K562 (cell line): ENCODE measurements around the gene ZNF267. TPM values are rescaled to one million over a fixed set of nuclear protein-coding genes. Genes with fewer than 3 reads are reported as not detected.

Experiments used
- CHD1 ChIP-seq: fragments of 200-600 bp; sonication (generic); IDR thresholded peaks from one replicate; pipeline ENCODE4 v1.6.1; 2012; ENCODE audit warnings: mild to moderate bottlenecking, moderate library complexity, low read length, inconsistent platforms
- CHD2 ChIP-seq: IDR thresholded peaks from 2 replicates; pipeline ENCODE4 v1.6.1; 2011; ENCODE audit warnings: low read depth, low read length
- DPF2 ChIP-seq: fragments of 450-650 bp; IDR thresholded peaks from 2 replicates; pipeline ENCODE4 v1.6.1; 2016
- E2F5 ChIP-seq: sonication (generic); formaldehyde crosslinking; IDR thresholded peaks from 2 replicates; pipeline ENCODE4 v1.8.0; 2022; ENCODE audit warnings: mild to moderate bottlenecking, missing genetic modification reagents
- ERF ChIP-seq: fragments of 450-650 bp; formaldehyde crosslinking; IDR thresholded peaks from 2 replicates; pipeline ENCODE4 v1.4.0; 2020; ENCODE audit warnings: mild to moderate bottlenecking, mixed read lengths
- FOSL1 ChIP-seq: fragments of 200-800 bp; sonication (Bioruptor generic); conservative IDR thresholded peaks from 2 replicates; pipeline ENCODE4 v1.6.1; 2016; ENCODE audit warnings: missing genetic modification characterization, missing compliant biosample characterization
- FOXK2 ChIP-seq, 2 experiments: fragments of 450-650 bp; IDR thresholded peaks in 1 of 2; conservative IDR thresholded peaks in 1 of 2; 2 replicates each; pipeline ENCODE4 v1.6.1; 2016; ENCODE audit warnings: low read depth in 2 of 2, mild to moderate bottlenecking in 1 of 2
- GTF2E2 ChIP-seq: fragments of 200-800 bp; sonication (Bioruptor generic); IDR thresholded peaks from 2 replicates; pipeline ENCODE4 v1.6.1; 2016; ENCODE audit warnings: missing genetic modification characterization, missing compliant biosample characterization
- GTF3C2 ChIP-seq: IDR thresholded peaks from 3 replicates; pipeline ENCODE4 v1.6.1; 2011; ENCODE audit warnings: borderline replicate concordance, mild to moderate bottlenecking, moderate library complexity; ENCODE audit not compliant: insufficient read length; ENCODE audit errors: extremely low read depth
- KDM1A ChIP-seq, 2 experiments: fragments of 450-650 bp; IDR thresholded peaks; 2 replicates each; pipeline ENCODE4 v1.6.1; 2016; ENCODE audit warnings: mild to moderate bottlenecking in 2 of 2
- L3MBTL2 ChIP-seq: fragments of 450-650 bp; IDR thresholded peaks from 2 replicates; pipeline ENCODE4 v1.6.1; 2016; ENCODE audit warnings: mild to moderate bottlenecking, moderate library complexity
- MAZ ChIP-seq, 2 experiments: fragments of 450-650 bp in 1 of 2; sonication (generic) in 1 of 2; formaldehyde crosslinking; IDR thresholded peaks in 1 of 2; conservative IDR thresholded peaks in 1 of 2; 2 replicates each; pipeline versions ENCODE4 v1.4.0 to v1.5.0; 2020; ENCODE audit warnings: mild to moderate bottlenecking in 1 of 2, missing genetic modification reagents in 1 of 2
- MYC ChIP-seq, 2 experiments: fragments of 250-450 bp in 1 of 2; sonication (Bioruptor Pico) in 1 of 2; IDR thresholded peaks; 2 replicates each; pipeline versions ENCODE4 v1.5.1 to v1.6.1; 2012 to 2021; ENCODE audit warnings: low read depth in 2 of 2, borderline replicate concordance in 1 of 2, improper control_type of control experiment in 1 of 2, low read length in 1 of 2, mild to moderate bottlenecking in 1 of 2, moderate library complexity in 1 of 2
- NFE2L1 ChIP-seq: fragments of 450-650 bp; IDR thresholded peaks from 2 replicates; pipeline ENCODE4 v1.6.1; 2016; ENCODE audit warnings: missing genetic modification characterization, low read depth, mild to moderate bottlenecking, missing compliant biosample characterization, moderate library complexity, borderline replicate concordance
- PTTG1 ChIP-seq: fragments of 450-650 bp; IDR thresholded peaks from 2 replicates; pipeline ENCODE4 v1.6.1; 2016; ENCODE audit warnings: low read depth, mild to moderate bottlenecking, missing genetic modification characterization, missing compliant biosample characterization
- RBM25 ChIP-seq: fragments of 200-400 bp; formaldehyde crosslinking; IDR thresholded peaks from 2 replicates; pipeline ENCODE4 v1.6.1; 2018; ENCODE audit warnings: low read length, low read depth, moderate library complexity; ENCODE audit not compliant: severe bottlenecking
- RBM34 ChIP-seq: fragments of 200-400 bp; formaldehyde crosslinking; IDR thresholded peaks from 2 replicates; pipeline ENCODE4 v1.6.1; 2018; ENCODE audit warnings: low read length, borderline replicate concordance; ENCODE audit not compliant: insufficient read depth
- RHOXF2B ChIP-seq: fragments of 250-450 bp; sonication (Bioruptor Pico); conservative IDR thresholded peaks from 2 replicates; pipeline ENCODE4 v1.5.1; 2021
- TAF15 ChIP-seq: fragments of 200-400 bp; formaldehyde crosslinking; IDR thresholded peaks from 2 replicates; pipeline ENCODE4 v1.6.1; 2017; ENCODE audit warnings: mild to moderate bottlenecking, low read depth, low read length, moderate library complexity
- TCFL5 ChIP-seq: fragments of 250-450 bp; sonication (Bioruptor Pico); conservative IDR thresholded peaks from 2 replicates; pipeline ENCODE4 v1.6.1; 2021; ENCODE audit warnings: mild to moderate bottlenecking, moderate library complexity, matching md5 sums
- THRAP3 ChIP-seq: fragments of 450-650 bp; IDR thresholded peaks from 2 replicates; pipeline ENCODE4 v1.6.1; 2016; ENCODE audit warnings: mild to moderate bottlenecking, inconsistent platforms, borderline replicate concordance
- TOE1 ChIP-seq, 2 experiments: fragments of 450-650 bp in 1 of 2; sonication (generic) in 1 of 2; formaldehyde crosslinking in 1 of 2; IDR thresholded peaks; 2 replicates each; pipeline versions ENCODE4 v1.7.1 to v1.8.0; 2016 to 2022; ENCODE audit warnings: borderline replicate concordance in 2 of 2, mild to moderate bottlenecking in 2 of 2, antibody characterized with exemption in 1 of 2, inconsistent platforms in 1 of 2, low read depth in 1 of 2, missing genetic modification reagents in 1 of 2, moderate library complexity in 1 of 2
- polyA plus RNA-seq, 8 experiments: library from polyadenylated mRNA; depleted of rRNA in 4 of 8; stranded (reverse) in 5 of 8; unstranded in 3 of 8; fragments of >200 nt; fragmentation: Nextera tagmentation in 2 of 8; fragmentation: Illumina TruSeq in 1 of 8; extraction: Ambion mirVana in 2 of 8; extraction: Trizol in 1 of 8; gene quantifications; 2 replicates each; pipeline versions ENCODE4 v1.2.1 to v1.2.3, GENCODE V29; 2011 to 2014; ENCODE audit warnings: inconsistent platforms in 1 of 8, missing spikeins in 1 of 8
- total RNA-seq, 7 experiments: library from RNA; depleted of rRNA in 6 of 7; stranded (reverse); fragments of >200 nt in 6 of 7; fragmentation: Illumina TruSeq in 2 of 7; extraction: Trizol in 2 of 7; gene quantifications; 2 replicates each; pipeline versions ENCODE4 v1.2.1 to v1.2.3, GENCODE V29; 2011 to 2021; ENCODE audit warnings: low replicate concordance in 1 of 7

ZNF267 gene
- total and polyA plus RNA-seq, 9 of the 15 experiments (the other 6 are each of a cell fraction or from before 2014, with no cell fraction given), result 14.6 to 38.8 (median 21.5) TPM

- no peak for TF ChIP-seq TCFL5 (CRISPR knock-in tag)
- no peak for TF ChIP-seq TAF15
- no peak for TF ChIP-seq KDM1A (IDR thresholded peaks at IDR 0.05)
- TF ChIP-seq DPF2, result no peak
- no peak for TF ChIP-seq E2F5 (CRISPR knock-in tag)
- peak; percentile 82 for TF ChIP-seq RBM25
- TF ChIP-seq ERF (CRISPR knock-in tag), result peak; percentile 51; the same call in 1 of the 2 replicates
- TF ChIP-seq MYC (IDR thresholded peaks at IDR 0.05; ENCODE audit: low read depth, low read length), result peak; percentile 34; the same call in 1 of the 2 replicates
- peak; percentile 48; the same call in 1 of the 2 replicates for TF ChIP-seq MYC (CRISPR knock-in tag; IDR thresholded peaks at IDR 0.05; ENCODE audit: borderline replicate concordance, low read depth)
- no peak for TF ChIP-seq THRAP3
- peak; percentile 61 to 75 for TF ChIP-seq MAZ (CRISPR knock-in tag; conservative IDR thresholded peaks at IDR 0.05 in 1 of 2, IDR thresholded peaks at IDR 0.05 in 1 of 2)
- peak; percentile 60; the same call in 1 of the 2 replicates for TF ChIP-seq CHD2
- TF ChIP-seq CHD1, result peak; percentile 97
- TF ChIP-seq NFE2L1 (tag), result no peak
- TF ChIP-seq L3MBTL2, result no peak; the same call in 1 of the 2 replicates
- TF ChIP-seq FOXK2 (conservative IDR thresholded peaks at IDR 0.05 in 1 of 2, IDR thresholded peaks at IDR 0.05 in 1 of 2; ENCODE audit: low read depth in 2 of 2), result no peak
- peak; percentile 73; the same call in 1 of the 2 replicates for TF ChIP-seq GTF2E2
- 0 out of 2 replicates have a peak, but pooled peaks have one; percentile 24 for TF ChIP-seq TOE1 (IDR thresholded peaks at IDR 0.05; ENCODE audit: borderline replicate concordance)
- no peak for TF ChIP-seq TOE1 (CRISPR knock-in tag; IDR thresholded peaks at IDR 0.05; ENCODE audit: borderline replicate concordance, low read depth)
- no peak for TF ChIP-seq RBM34
- TF ChIP-seq RHOXF2B (CRISPR knock-in tag), result no peak
- no peak for TF ChIP-seq PTTG1
- no peak for TF ChIP-seq FOSL1 (tag)
- TF ChIP-seq GTF3C2, result no peak
Observed at GRCh38 chr16:31873556-31874365, at the start of gene ZNF267 (continued).
